Urinary bladder (tissue), 4 donors: Measurements from ENCODE around the gene SPG7. TPM values are rescaled to one million over a fixed set of nuclear protein-coding genes. Genes with fewer than 3 reads are reported as not detected.
"Not testable (repeated sequence)": the region's sequence is repeated elsewhere in the genome, so short reads cannot be mapped to it uniquely, and the experiment has no call there.

Experiments used
- DNase-seq: peaks from one replicate; pipeline ENCODE4 v3.0.0-alpha.2; 2015; ENCODE audit errors: extremely low spot score
- H3K27ac ChIP-seq: one replicate; pipeline ENCODE4 v1.5.1; 2013; ENCODE audit warnings: low read depth, mild to moderate bottlenecking, moderate library complexity
- H3K36me3 ChIP-seq: one replicate; pipeline ENCODE4 v1.6.1; 2013; ENCODE audit warnings: mild to moderate bottlenecking, moderate library complexity; ENCODE audit not compliant: insufficient read depth
- H3K4me1 ChIP-seq: one replicate; pipeline ENCODE4 v1.6.1; 2013; ENCODE audit warnings: mild to moderate bottlenecking, moderate library complexity; ENCODE audit not compliant: insufficient read depth
- H3K4me3 ChIP-seq: one replicate; pipeline ENCODE4 v1.5.1; 2013; ENCODE audit warnings: low read depth, low read length
- WGBS: extraction: QIAGEN DNeasy Blood & Tissue Kit; methylation state at CpG from one replicate; pipeline ENCODE4 v1.1.7; 2013; 5-methylcytosine and 5-hydroxymethylcytosine counted together
- polyA plus RNA-seq: library from polyadenylated mRNA; stranded (reverse); fragments of 200-250 nt; gene quantifications from one replicate; pipeline ENCODE4 v1.2.3, GENCODE V29; 2013
- total RNA-seq: library from RNA; depleted of rRNA; stranded (reverse); fragments of >200 nt; gene quantifications from one replicate; pipeline ENCODE4 v1.2.3, GENCODE V29; 2014
- donor health status: healthy with polysubstance abuse.
- donor health status: healthy.

The SPG7 gene
- total RNA-seq (77.8 TPM), polyA plus RNA-seq (85.4 TPM)

DNA sequence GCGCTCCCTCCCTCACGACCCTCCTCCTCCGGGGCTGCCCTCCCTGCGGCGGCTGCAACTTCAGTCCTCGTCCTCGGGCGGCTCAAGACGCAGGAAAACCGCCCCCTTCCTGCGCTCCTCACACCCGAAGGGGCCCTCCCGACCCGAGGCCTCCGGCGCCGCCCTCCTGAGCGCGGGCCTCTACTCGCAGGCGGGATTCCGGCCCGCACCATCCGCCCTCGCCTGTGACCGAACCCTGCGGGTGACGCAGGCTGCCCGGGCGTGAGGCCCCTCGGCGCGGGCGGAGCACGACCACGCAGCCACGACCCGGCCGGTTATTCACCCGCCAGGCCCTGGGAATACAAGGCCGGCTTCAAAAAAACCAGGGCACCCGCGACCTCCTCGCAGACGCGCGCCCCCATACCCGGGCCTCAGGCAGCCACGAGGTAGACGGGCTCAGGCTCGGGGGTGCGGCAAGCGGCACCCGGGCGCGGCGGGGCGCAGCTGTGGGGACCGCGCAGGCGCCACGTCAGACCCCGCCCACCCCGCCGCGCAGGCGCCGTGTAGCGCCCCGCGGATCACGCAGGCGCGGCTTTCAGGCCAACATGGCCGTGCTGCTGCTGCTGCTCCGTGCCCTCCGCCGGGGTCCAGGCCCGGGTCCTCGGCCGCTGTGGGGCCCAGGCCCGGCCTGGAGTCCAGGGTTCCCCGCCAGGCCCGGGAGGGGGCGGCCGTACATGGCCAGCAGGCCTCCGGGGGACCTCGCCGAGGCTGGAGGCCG lies at the start of gene SPG7:
Gene SPG7, plus strand, starts transcription at position 570 of the 757 bp plus-strand sequence. Its CDS starts 15 bp downstream, at position 585.
- no peak for DNase-seq
- Histone ChIP-seq H3K4me3 (peak within 1 kb of the TSS; percentile 81), H3K4me1 (no peaks in the 10 kb centered on the region), H3K27ac (peak within 1 kb of the TSS; percentile 91), H3K36me3 (no peaks in the 10 kb centered on the region)
- WGBS, result under 1% methylated on average over 90 of the region's 90 CpGs

DNA sequence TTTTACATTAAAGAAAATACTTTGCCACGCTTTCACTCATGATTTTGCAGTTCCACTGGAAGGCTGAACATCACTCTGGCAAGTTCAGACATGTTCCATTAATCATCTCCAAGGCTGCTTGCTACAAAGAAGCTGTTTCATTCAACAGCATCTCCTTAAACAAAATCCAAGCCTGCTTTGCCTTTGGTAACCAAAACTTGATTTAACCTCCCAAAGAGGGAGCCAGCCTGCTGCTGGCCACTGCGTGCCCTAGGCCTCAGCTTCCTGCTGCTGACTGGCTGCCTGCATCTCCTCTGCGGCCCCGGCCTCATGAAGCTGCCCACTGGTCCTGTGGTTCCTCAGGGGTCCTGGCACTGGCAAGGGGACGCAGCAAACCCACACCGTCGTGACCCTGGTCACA lies 49.7 kb upstream of the SPG7 start:
- whole genome bisulfite sequencing, result 85% methylated on average over 7 of the region's 7 CpGs
- no peak for DNase-seq

DNA sequence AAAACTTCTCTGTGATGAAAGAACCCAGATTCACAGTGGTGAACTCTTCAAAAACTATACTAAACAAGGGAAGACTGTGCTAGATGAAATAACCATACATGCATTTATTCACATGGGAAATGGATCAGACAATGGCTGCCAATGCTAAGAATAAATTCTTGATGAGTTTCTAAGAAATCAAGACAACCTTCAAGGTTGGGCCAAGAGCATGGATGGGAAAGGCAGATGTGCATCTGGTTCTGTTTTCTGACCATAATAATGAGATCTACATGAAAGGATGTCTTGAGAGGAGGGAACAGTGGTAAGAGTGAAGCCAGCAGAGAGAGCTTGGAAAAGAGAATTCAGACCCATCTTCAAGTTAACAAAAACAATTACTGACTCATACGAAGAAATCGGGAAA lies 49.2 kb upstream of the SPG7 start:
- DNase-seq, result no peak
- 82% methylated on average over 2 of the region's 2 CpGs for WGBS

More for the DNA sequence above, 49.7 kb upstream of the SPG7 start:
- H3K36me3 ChIP-seq, result peaks cover 2% of the 10 kb centered on the region
- H3K4me3 ChIP-seq, result no peak overlapping the region
- H3K27ac ChIP-seq, result no peak overlapping the region
- peaks cover 3% of the 10 kb centered on the region for H3K4me1 ChIP-seq

DNA sequence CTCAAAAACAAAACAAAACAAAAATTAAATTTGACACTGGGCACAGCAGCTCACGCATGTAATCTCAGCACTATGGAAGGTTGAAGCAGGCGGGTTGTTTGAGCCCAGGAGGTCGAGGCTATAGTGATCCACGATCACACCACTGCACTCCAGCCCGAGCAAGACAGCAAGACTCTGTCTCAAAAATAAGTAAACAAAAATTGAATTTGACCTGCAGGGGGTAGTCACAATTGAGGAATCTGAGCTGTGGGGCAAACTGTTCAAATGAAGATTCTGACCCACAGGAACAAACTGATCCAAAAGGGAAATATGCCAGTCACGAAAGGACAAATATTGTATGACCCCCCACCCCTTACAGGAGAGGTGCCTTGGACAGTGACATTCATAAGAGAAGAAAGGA lies 47.6 kb upstream of the SPG7 start:
- Histone ChIP-seq H3K4me1 (peaks cover 1% of the 10 kb centered on the region), H3K4me3 (no peak overlapping the region), H3K27ac (peak overlapping the region; percentile 5), H3K36me3 (peaks cover 2% of the 10 kb centered on the region)
- 92% methylated on average over 6 of the region's 6 CpGs for WGBS
- DNase-seq, result no peak

More for the DNA sequence above, 49.2 kb upstream of the SPG7 start:
- H3K4me1 ChIP-seq, result peaks cover 2% of the 10 kb centered on the region
- H3K27ac ChIP-seq, result no peak overlapping the region
- peaks cover 2% of the 10 kb centered on the region for H3K36me3 ChIP-seq
- H3K4me3 ChIP-seq, result no peak overlapping the region

DNA sequence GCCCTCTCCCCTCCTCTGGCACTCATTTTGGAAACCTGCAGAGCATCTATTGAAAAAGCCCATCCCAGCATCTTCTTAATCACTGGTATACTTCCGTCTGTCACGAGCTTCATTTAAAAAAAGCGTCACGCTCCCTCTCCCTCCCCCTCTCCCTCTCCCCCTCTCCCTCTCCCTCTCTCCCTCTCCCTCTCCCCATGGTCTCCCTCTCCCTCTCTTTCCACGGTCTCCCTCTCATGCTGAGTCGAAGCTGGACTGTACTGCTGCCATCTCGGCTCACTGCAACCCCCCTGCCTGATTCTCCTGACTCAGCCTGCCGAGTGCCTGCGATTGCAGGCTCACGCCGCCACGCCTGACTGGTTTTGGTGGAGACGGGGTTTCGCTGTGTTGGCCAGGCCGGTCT lies 46.3 kb upstream of the SPG7 start:
- not testable (repeated sequence) for H3K36me3 ChIP-seq, H3K4me1 ChIP-seq, DNase-seq, H3K4me3 ChIP-seq, H3K27ac ChIP-seq
- WGBS, result 88% methylated on average over 15 of the region's 15 CpGs

DNA sequence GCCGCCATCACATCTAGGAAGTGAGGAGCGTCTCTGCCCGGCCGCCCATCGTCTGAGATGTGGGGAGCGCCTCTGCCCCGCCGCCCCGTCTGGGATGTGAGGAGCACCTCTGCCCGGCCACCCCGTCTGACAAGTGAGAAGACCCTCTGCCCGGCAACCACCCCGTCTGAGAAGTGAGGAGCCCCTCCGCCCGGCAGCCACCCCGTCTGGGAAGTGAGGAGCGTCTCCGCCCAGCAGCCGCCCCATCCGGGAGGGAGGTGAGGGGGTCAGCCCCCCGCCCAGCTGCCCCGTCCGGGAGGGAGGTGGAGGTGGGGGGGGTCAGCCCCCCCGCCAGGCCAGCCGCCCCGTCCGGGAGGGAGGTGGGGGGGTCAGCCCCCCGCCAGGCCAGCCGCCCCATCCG lies 45.6 kb upstream of the SPG7 start:
- H3K4me3 ChIP-seq, H3K27ac ChIP-seq, H3K36me3 ChIP-seq, DNase-seq, H3K4me1 ChIP-seq: not testable (repeated sequence)
- 91% methylated on average over 29 of the region's 30 CpGs for WGBS

DNA sequence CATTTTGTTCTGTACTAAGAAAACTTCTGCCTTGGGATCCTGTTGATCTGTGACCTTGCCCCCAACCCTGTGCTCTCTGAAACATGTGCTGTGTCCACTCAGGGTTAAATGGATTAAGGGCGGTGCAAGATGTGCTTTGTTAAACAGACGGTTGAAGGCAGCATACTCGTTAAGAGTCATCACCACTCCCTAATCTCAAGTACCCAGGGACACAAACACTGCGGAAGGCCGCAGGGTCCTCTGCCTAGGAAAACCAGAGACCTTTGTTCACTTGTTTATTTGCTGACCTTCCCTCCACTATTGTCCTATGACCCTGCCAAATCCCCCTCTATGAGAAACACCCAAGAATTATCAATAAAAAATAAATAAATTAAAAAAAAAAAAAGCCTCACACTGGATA lies 44.9 kb upstream of the SPG7 start:
- H3K4me3 ChIP-seq, H3K36me3 ChIP-seq, H3K27ac ChIP-seq, H3K4me1 ChIP-seq, DNase-seq: not testable (repeated sequence)
- WGBS, result 60% methylated on average over 5 of the region's 5 CpGs

DNA sequence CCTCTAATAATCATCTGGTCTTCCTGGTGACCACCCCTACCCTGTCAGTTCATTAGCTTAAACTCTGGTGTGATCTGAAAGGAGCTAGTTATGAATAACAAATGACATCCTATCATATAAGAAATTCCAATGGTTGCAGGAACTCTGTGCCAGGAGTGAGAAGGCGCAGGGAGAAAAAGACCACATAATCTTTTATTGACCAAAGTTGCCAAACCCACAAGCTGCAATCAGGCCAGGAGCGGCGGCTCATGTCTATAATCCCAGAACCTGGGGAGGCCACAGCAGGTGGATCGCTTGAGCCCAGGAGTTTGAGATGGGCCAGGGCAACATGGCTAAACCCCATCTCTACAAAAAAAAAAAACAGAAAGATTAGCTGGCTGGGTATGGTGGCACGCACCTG lies 41.3 kb upstream of the SPG7 start:
- Histone ChIP-seq H3K4me3 (no peak overlapping the region), H3K27ac (no peak overlapping the region), H3K36me3 (no peaks in the 10 kb centered on the region), H3K4me1 (no peaks in the 10 kb centered on the region)
- no peak for DNase-seq
- WGBS, result 86% methylated on average over 5 of the region's 5 CpGs

DNA sequence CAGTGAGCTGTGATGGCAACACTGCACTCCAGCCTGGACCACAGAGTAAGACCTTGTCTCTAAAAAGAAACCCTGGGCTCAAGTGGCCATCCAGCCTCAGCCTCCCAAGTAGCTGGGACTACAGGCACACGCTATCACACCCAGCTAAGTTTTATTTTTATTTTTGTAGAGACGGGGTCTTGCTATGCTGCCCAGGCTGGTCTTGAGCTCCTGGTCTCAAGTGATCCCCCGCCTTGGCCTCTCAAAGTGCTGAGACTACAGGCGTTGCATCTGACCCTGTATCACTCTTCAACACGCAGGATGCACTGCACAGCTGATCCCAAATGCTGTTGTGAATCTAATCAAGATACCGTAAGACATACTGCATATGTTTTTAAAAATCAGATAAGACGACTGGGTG lies 40.8 kb upstream of the SPG7 start:
- no peaks in the 10 kb centered on the region for H3K36me3 ChIP-seq
- no peak overlapping the region for H3K4me3 ChIP-seq
- DNase-seq, result no peak
- no peak overlapping the region for H3K27ac ChIP-seq
- 87% methylated on average over 7 of the region's 7 CpGs for WGBS
- H3K4me1 ChIP-seq, result no peaks in the 10 kb centered on the region

DNA sequence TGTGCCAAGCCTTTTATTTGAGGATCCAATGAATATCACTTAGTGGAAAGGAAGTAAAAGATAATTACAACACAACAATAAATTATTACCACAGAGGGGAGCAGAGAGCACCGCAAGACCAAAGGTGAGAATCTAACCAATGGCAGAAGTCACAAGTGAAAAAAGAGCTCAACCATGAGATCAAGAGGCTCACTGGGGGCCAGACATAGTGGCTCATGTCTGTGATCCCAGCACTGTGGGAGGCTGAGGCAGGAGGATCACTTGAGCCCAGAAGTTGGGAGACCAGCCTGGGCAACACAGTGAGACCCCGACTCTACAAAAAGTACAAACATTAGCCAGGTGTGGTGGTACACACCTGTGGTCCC lies 35.5 kb upstream of the SPG7 start:
- no peak for DNase-seq
- Histone ChIP-seq H3K36me3 (no peaks in the 10 kb centered on the region), H3K27ac (no peak overlapping the region), H3K4me3 (no peak overlapping the region), H3K4me1 (peaks cover 7% of the 10 kb centered on the region)
- 94% methylated on average over 2 of the region's 2 CpGs for WGBS

DNA sequence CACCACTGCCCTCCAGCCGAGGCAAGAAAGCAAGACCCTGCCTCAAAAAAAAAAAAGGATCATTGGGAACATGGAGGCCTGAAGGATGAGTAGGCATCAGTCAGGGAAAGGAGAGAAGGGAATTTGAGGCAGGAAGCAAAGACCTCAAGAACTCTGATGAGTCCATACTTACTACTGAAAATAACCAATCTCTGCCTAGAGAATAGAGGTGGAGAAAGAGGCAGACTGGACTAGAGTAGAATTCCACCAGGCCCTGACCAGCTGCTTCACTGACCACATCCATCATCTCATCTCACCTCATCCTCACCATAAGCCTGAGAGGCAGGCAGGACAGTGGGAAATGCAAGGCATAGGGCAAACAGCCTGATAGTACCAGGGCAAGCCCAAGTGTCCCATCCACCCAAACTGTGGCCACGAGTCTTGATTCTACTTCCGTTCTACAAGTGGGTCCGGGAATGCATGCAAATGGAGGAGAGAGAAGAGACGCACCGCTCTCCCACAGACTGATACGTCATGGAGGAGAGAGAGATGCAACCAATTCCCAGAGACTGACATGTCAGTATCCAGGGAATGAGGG lies 35.0 kb upstream of the SPG7 start:
- WGBS, result 94% methylated on average over 7 of the region's 7 CpGs
- Histone ChIP-seq H3K27ac (no peak overlapping the region), H3K36me3 (no peaks in the 10 kb centered on the region), H3K4me1 (peaks cover 7% of the 10 kb centered on the region), H3K4me3 (no peak overlapping the region)
- no peak for DNase-seq

DNA sequence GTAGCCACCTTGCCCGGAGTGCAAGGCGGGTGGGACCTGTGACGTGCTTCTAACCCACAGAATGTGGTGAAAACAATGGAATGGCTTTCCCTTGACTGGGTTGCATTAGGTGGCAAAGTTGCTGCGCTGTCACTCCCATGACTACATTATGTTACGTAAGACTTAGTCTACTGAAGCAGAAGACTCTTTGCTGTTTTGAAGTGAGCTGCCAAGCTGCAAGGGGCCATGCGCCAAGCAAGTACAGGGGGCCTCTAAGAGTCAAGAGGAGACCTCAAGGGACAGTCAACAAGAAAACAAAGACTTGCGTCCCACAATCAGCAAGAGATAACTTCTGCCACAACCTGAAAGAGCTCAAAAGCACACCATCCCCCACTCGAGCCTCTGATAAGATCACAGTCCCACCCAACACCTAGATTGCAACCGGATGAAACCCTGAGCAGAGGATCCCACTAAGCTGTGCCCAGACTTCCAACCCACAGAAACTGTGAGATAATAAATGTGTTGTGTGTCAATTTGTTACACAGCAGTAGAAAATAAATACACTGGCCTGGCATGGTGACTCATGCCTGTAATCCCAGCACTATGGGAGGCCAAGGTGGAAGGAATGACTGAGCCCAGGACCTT lies 34.3 kb upstream of the SPG7 start:
- H3K4me3 ChIP-seq, result no peak overlapping the region
- 78% methylated on average over 9 of the region's 9 CpGs for WGBS
- DNase-seq, result no peak
- H3K36me3 ChIP-seq, result no peaks in the 10 kb centered on the region
- peaks cover 7% of the 10 kb centered on the region for H3K4me1 ChIP-seq
- no peak overlapping the region for H3K27ac ChIP-seq

DNA sequence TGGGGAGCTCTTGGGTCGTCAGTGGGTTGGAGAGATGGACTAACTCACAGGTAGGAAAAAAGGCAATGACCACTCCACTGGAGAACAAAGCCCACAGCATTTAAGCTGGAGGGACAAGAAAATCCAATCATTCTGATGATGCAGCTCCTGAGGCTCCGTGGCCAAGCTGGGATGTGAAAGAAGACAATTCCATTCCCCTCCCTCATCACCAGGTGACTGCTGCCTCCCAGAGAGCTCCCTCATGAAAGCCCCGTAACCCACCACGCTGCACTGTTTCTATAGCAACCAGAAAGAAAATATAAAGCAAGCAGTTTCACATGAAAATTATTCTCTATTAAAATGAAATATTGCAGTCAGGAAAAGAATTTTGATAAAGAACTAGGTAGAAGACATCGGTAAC lies 33.1 kb upstream of the SPG7 start:
- H3K4me1 ChIP-seq, result peaks cover 7% of the 10 kb centered on the region
- no peaks in the 10 kb centered on the region for H3K36me3 ChIP-seq
- no peak for DNase-seq
- 52% methylated on average over 5 of the region's 5 CpGs for WGBS
- H3K4me3 ChIP-seq, result no peak overlapping the region
- no peak overlapping the region for H3K27ac ChIP-seq

DNA sequence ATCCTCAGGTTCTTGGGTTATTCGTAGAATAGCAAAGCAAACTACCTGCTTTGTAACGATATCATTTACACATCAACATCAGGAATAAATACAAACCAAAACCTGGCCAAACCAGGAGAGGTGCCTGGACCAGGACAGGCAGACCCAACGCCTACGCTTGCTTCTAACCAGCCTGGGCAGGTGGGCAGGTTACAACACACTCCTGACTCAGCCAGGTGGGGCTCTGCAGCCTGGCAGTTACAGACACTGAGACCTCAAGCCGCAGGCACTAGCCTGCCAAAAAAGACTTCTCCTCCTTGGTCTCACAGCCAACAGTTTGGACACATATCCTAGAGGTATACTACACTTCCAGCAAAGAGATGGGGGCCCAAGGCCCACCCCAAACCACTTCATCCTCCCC lies 31.8 kb upstream of the SPG7 start:
- Histone ChIP-seq H3K4me3 (no peak overlapping the region), H3K36me3 (no peaks in the 10 kb centered on the region), H3K4me1 (peaks cover 7% of the 10 kb centered on the region), H3K27ac (no peak overlapping the region)
- WGBS, result 82% methylated on average over 5 of the region's 5 CpGs
- DNase-seq, result no peak
